ENCODE results near the gene MYO1F. TPM values are rescaled to one million over a fixed set of nuclear protein-coding genes. Genes with fewer than 3 reads are reported as not detected.

Gene MYO1F
- polyA plus RNA-seq, 1 donor (not counting 4 experiments of a cell fraction or from before 2014, with no cell fraction given) = 0.14 TPM

- H3K9ac ChIP-seq (ENCODE audit: control insufficient read depth, extremely low read depth, insufficient read depth, low read length) = peak overlapping the region; percentile 61
- TF ChIP-seq EZH2 (IDR thresholded peaks at IDR 0.05; ENCODE audit: low read length) (no peak), CTCF (optimal IDR thresholded peaks at IDR 0.05 in 1 of 3, IDR thresholded peaks at IDR 0.05 in 1 of 3, conservative IDR thresholded peaks at IDR 0.05 in 1 of 3; ENCODE audit: extremely low read depth in 1 of 3, insufficient read depth in 2 of 3, low read length in 3 of 3) (no peak)
- no peaks in the 10 kb centered on the region for H3K9me1 ChIP-seq (ENCODE audit: control insufficient read depth, extremely low read depth, insufficient read depth, low read length)
- H2AFZ ChIP-seq (ENCODE audit: control insufficient read depth, low read length) = peak overlapping the region; percentile 53
- peaks cover 13% of the 10 kb centered on the region for H3K4me1 ChIP-seq (ENCODE audit: control insufficient read depth, extremely low read depth, insufficient read depth, low read length)
- H3K27ac ChIP-seq (ENCODE audit: control insufficient read depth, insufficient read depth, low read length) = peak overlapping the region; percentile 54
- H3K79me2 ChIP-seq (ENCODE audit: control insufficient read depth, insufficient read depth, low read length) = no peaks in the 10 kb centered on the region
- peak overlapping the region in 1 of 3 experiments; percentile 40 for H3K4me3 ChIP-seq (ENCODE audit: control insufficient read depth in 2 of 3, extremely low read depth in 1 of 3, insufficient read depth in 2 of 3, low read depth in 1 of 3, low read length in 3 of 3)
- H3K4me2 ChIP-seq (ENCODE audit: control insufficient read depth, extremely low read depth, insufficient read depth, low read depth, low read length) = peak overlapping the region; percentile 64
- no peaks in the 10 kb centered on the region for H3K9me3 ChIP-seq (ENCODE audit: control insufficient read depth, low read depth, low read length)
- H3K27me3 ChIP-seq (ENCODE audit: control insufficient read depth, extremely low read depth, insufficient read depth, low read length) = no peaks in the 10 kb centered on the region
- FAIRE-seq = no peak
- dilution Hi-C loops (cut with MboI; ENCODE audit: extremely low pct_ligation_motif_present, low sequenced_read_pairs) = no loop called here
- H3K36me3 ChIP-seq (ENCODE audit: control insufficient read depth in 2 of 2, extremely low read depth in 1 of 2, insufficient read depth in 2 of 2, low read length in 2 of 2) = peaks cover 0 to 3% of the 10 kb centered on the region in 2 experiments
- DNase-seq (ENCODE audit: low read depth, low spot score) = no peak
- H4K20me1 ChIP-seq (ENCODE audit: control insufficient read depth, extremely low read depth, insufficient read depth, low read length) = no peaks in the 10 kb centered on the region
These were observed 64.9 kb downstream of the MYO1F start for GRCh38 chr19:8512115-8512967.

GRCh38 chr19:8511573-8512101 is 65.6 kb downstream of the MYO1F start:
- no peaks in the 10 kb centered on the region for H4K20me1 ChIP-seq (ENCODE audit: control insufficient read depth, extremely low read depth, insufficient read depth, low read length)
- H3K36me3 ChIP-seq (ENCODE audit: control insufficient read depth in 2 of 2, extremely low read depth in 1 of 2, insufficient read depth in 2 of 2, low read length in 2 of 2) = peaks cover 0 to 3% of the 10 kb centered on the region in 2 experiments
- H3K27ac ChIP-seq (ENCODE audit: control insufficient read depth, insufficient read depth, low read length) = peak overlapping the region; percentile 54
- no peak for FAIRE-seq
- no peaks in the 10 kb centered on the region for H3K27me3 ChIP-seq (ENCODE audit: control insufficient read depth, extremely low read depth, insufficient read depth, low read length)
- H3K9me1 ChIP-seq (ENCODE audit: control insufficient read depth, extremely low read depth, insufficient read depth, low read length) = no peaks in the 10 kb centered on the region
- TF ChIP-seq EZH2 (IDR thresholded peaks at IDR 0.05; ENCODE audit: low read length) = no peak
- TF ChIP-seq CTCF (optimal IDR thresholded peaks at IDR 0.05 in 1 of 3, IDR thresholded peaks at IDR 0.05 in 1 of 3, conservative IDR thresholded peaks at IDR 0.05 in 1 of 3; ENCODE audit: extremely low read depth in 1 of 3, insufficient read depth in 2 of 3, low read length in 3 of 3) = peak in 2 of 3 experiments; percentile 35 to 42
- H3K4me1 ChIP-seq (ENCODE audit: control insufficient read depth, extremely low read depth, insufficient read depth, low read length) = peaks cover 13% of the 10 kb centered on the region
- H3K9ac ChIP-seq (ENCODE audit: control insufficient read depth, extremely low read depth, insufficient read depth, low read length) = peak overlapping the region; percentile 61
- dilution Hi-C loops (cut with MboI; ENCODE audit: extremely low pct_ligation_motif_present, low sequenced_read_pairs) = no loop called here
- peak overlapping the region; percentile 13 to 40 (median 25) for H3K4me3 ChIP-seq (ENCODE audit: control insufficient read depth in 2 of 3, extremely low read depth in 1 of 3, insufficient read depth in 2 of 3, low read depth in 1 of 3, low read length in 3 of 3)
- H3K9me3 ChIP-seq (ENCODE audit: control insufficient read depth, low read depth, low read length) = no peaks in the 10 kb centered on the region
- no peaks in the 10 kb centered on the region for H3K79me2 ChIP-seq (ENCODE audit: control insufficient read depth, insufficient read depth, low read length)
- H2AFZ ChIP-seq (ENCODE audit: control insufficient read depth, low read length) = peak overlapping the region; percentile 53
- DNase-seq (ENCODE audit: low read depth, low spot score) = no peak
- H3K4me2 ChIP-seq (ENCODE audit: control insufficient read depth, extremely low read depth, insufficient read depth, low read depth, low read length) = peak overlapping the region; percentile 64
